Keratinocyte (primary cell): ENCODE measurements around the gene TCP11. TPM values are rescaled to one million over a fixed set of nuclear protein-coding genes. Genes with fewer than 3 reads are reported as not detected.

ENCODE experiments used
- DNase-seq: peaks from one replicate; pipeline ENCODE4 v3.0.0-alpha.2; 2011; ENCODE audit warnings: low read depth, missing footprints, low spot score
- FAIRE-seq: peaks from 2 replicates; lab custom pipeline; 2011; peaks lifted over from hg19 to GRCh38; lab: Jason Lieb, UNC
- H2AFZ ChIP-seq: 2 replicates; pipeline ENCODE4 v1.6.0; 2012; ENCODE audit warnings: low read length, control low read depth, inconsistent platforms; ENCODE audit not compliant: control insufficient read depth
- H3K27ac ChIP-seq: 2 replicates; pipeline ENCODE4 v1.5.1; 2011; ENCODE audit warnings: low read length; ENCODE audit not compliant: control insufficient read depth, insufficient read depth
- H3K27me3 ChIP-seq: 3 replicates; pipeline ENCODE4 v1.6.0; 2011; ENCODE audit warnings: low read length; ENCODE audit not compliant: control insufficient read depth, insufficient read depth; ENCODE audit errors: extremely low read depth
- H3K36me3 ChIP-seq, 2 experiments: 2 replicates in 1 of 2; 3 replicates in 1 of 2; pipeline ENCODE4 v1.5.1; 2011; ENCODE audit warnings: low read length in 2 of 2, mild to moderate bottlenecking in 1 of 2; ENCODE audit not compliant: control insufficient read depth in 2 of 2, insufficient read depth in 2 of 2; ENCODE audit errors: extremely low read depth in 1 of 2
- H3K4me1 ChIP-seq: 3 replicates; pipeline ENCODE4 v1.5.1; 2011; ENCODE audit warnings: low read length; ENCODE audit not compliant: control insufficient read depth, insufficient read depth; ENCODE audit errors: extremely low read depth
- H3K4me2 ChIP-seq: 3 replicates; pipeline ENCODE4 v1.6.0; 2011; ENCODE audit warnings: low read depth, low read length; ENCODE audit not compliant: control insufficient read depth, insufficient read depth; ENCODE audit errors: extremely low read depth
- H3K4me3 ChIP-seq, 3 experiments: fragments of 200-600 bp in 1 of 3; sonication (generic) in 1 of 3; 2 replicates in 2 of 3; 3 replicates in 1 of 3; pipeline ENCODE4 v1.5.1; 2011 to 2016; ENCODE audit warnings: low read length in 3 of 3, mild to moderate bottlenecking in 3 of 3, control low read depth in 2 of 3, inconsistent platforms in 1 of 3, low read depth in 1 of 3, mixed read lengths in 1 of 3, mixed run types in 1 of 3, moderate library complexity in 1 of 3; ENCODE audit not compliant: control insufficient read depth in 2 of 3, insufficient read depth in 2 of 3; ENCODE audit errors: extremely low read depth in 1 of 3
- H3K79me2 ChIP-seq: 2 replicates; pipeline ENCODE4 v1.6.0; 2012; ENCODE audit warnings: low read length; ENCODE audit not compliant: control insufficient read depth, insufficient read depth
- H3K9ac ChIP-seq: 3 replicates; pipeline ENCODE4 v1.6.0; 2011; ENCODE audit warnings: low read length; ENCODE audit not compliant: control insufficient read depth, insufficient read depth; ENCODE audit errors: extremely low read depth
- H3K9me1 ChIP-seq: 3 replicates; pipeline ENCODE4 v1.6.0; 2011; ENCODE audit warnings: low read length; ENCODE audit not compliant: control insufficient read depth, insufficient read depth; ENCODE audit errors: extremely low read depth
- H3K9me3 ChIP-seq: 2 replicates; pipeline ENCODE4 v1.5.1; 2012; ENCODE audit warnings: low read depth, low read length; ENCODE audit not compliant: control insufficient read depth
- H4K20me1 ChIP-seq: 3 replicates; pipeline ENCODE4 v1.6.0; 2011; ENCODE audit warnings: low read length; ENCODE audit not compliant: control insufficient read depth, insufficient read depth; ENCODE audit errors: extremely low read depth
- EZH2 ChIP-seq: IDR thresholded peaks from one replicate; pipeline ENCODE4 v1.6.1; 2012; ENCODE audit warnings: inconsistent platforms, mild to moderate bottlenecking, low read length, moderate library complexity
- dilution Hi-C: fragments of 300-500 bp; cut with MboI; formaldehyde crosslinking; loops from one replicate; pipeline ENCODE4 v1.7.0; 2020; ENCODE audit warnings: low sequenced_read_pairs; ENCODE audit not compliant: extremely low pct_ligation_motif_present
- polyA plus RNA-seq, 5 experiments: library from polyadenylated mRNA; depleted of rRNA in 3 of 5; stranded (reverse) in 3 of 5; stranded (forward) in 1 of 5; unstranded in 1 of 5; fragments of >200 nt; gene quantifications; 1 replicate in 1 of 5; 2 replicates in 3 of 5; 3 replicates in 1 of 5; pipeline versions ENCODE4 v1.2.1 to v1.2.3, GENCODE V29; 2011 to 2012; ENCODE audit warnings: missing spikeins in 2 of 5, low read depth in 1 of 5, low replicate concordance in 1 of 5
- small RNA-seq, 3 experiments: library from RNA; depleted of rRNA; stranded (forward); fragments of <200 nt; gene quantifications; one replicate each; pipeline ENCODE3, GENCODE V24; 2012; ENCODE audit warnings: low read depth in 3 of 3, low replicate concordance in 1 of 3; ENCODE audit not compliant: insufficient read length in 3 of 3
- TF ChIP-seq, protein P1 (sequence below), 3 experiments: IDR thresholded peaks in 1 of 3; conservative IDR thresholded peaks in 1 of 3; optimal IDR thresholded peaks in 1 of 3; 2 replicates in 2 of 3; 3 replicates in 1 of 3; pipeline versions ENCODE3 to v1.5.1; 2011; ENCODE audit warnings: low read length in 3 of 3, mild to moderate bottlenecking in 3 of 3, moderate library complexity in 2 of 3, control low read depth in 1 of 3, inconsistent platforms in 1 of 3; ENCODE audit not compliant: insufficient read depth in 2 of 3; ENCODE audit errors: extremely low read depth in 1 of 3

The TCP11 gene
- polyA plus RNA-seq, 1 donor (not counting 4 experiments of a cell fraction or from before 2014, with no cell fraction given): not detected

GRCh38 chr6:35068644-35069043, 72.5 kb downstream of the TCP11 start:
- Histone ChIP-seq H2AFZ (no peak overlapping the region), H3K9ac (no peak overlapping the region), H3K36me3 (peaks cover 5 to 7% of the 10 kb centered on the region in 2 experiments), H3K9me3 (no peaks in the 10 kb centered on the region), H3K9me1 (no peaks in the 10 kb centered on the region), H4K20me1 (no peaks in the 10 kb centered on the region), H3K27me3 (no peaks in the 10 kb centered on the region), H3K4me2 (no peak overlapping the region), H3K79me2 (no peaks in the 10 kb centered on the region), H3K4me1 (no peaks in the 10 kb centered on the region), H3K4me3 (no peak overlapping the region), H3K27ac (no peak overlapping the region)
- dilution Hi-C loops: no loop called here
- no peak for DNase-seq
- no peak for FAIRE-seq
- TF ChIP-seq, protein P1, sequence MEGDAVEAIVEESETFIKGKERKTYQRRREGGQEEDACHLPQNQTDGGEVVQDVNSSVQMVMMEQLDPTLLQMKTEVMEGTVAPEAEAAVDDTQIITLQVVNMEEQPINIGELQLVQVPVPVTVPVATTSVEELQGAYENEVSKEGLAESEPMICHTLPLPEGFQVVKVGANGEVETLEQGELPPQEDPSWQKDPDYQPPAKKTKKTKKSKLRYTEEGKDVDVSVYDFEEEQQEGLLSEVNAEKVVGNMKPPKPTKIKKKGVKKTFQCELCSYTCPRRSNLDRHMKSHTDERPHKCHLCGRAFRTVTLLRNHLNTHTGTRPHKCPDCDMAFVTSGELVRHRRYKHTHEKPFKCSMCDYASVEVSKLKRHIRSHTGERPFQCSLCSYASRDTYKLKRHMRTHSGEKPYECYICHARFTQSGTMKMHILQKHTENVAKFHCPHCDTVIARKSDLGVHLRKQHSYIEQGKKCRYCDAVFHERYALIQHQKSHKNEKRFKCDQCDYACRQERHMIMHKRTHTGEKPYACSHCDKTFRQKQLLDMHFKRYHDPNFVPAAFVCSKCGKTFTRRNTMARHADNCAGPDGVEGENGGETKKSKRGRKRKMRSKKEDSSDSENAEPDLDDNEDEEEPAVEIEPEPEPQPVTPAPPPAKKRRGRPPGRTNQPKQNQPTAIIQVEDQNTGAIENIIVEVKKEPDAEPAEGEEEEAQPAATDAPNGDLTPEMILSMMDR (optimal IDR thresholded peaks at IDR 0.05 in 1 of 3, IDR thresholded peaks at IDR 0.05 in 1 of 3, conservative IDR thresholded peaks at IDR 0.05 in 1 of 3; ENCODE audit: extremely low read depth in 1 of 3, insufficient read depth in 2 of 3, low read length in 3 of 3): no peak
- TF ChIP-seq EZH2: no peak

GRCh38 chr6:35068206-35068605, 72.9 kb downstream of the TCP11 start:
- no peaks in the 10 kb centered on the region for H4K20me1 ChIP-seq
- no peak overlapping the region for H3K4me2 ChIP-seq
- no peak overlapping the region for H3K9ac ChIP-seq
- no peak overlapping the region for H2AFZ ChIP-seq
- no peaks in the 10 kb centered on the region for H3K9me3 ChIP-seq
- DNase-seq (no peak), FAIRE-seq (no peak)
- no peaks in the 10 kb centered on the region for H3K79me2 ChIP-seq
- H3K27ac ChIP-seq: no peak overlapping the region
- TF ChIP-seq EZH2: no peak
- TF ChIP-seq, protein P1 (optimal IDR thresholded peaks at IDR 0.05 in 1 of 3, IDR thresholded peaks at IDR 0.05 in 1 of 3, conservative IDR thresholded peaks at IDR 0.05 in 1 of 3; ENCODE audit: extremely low read depth in 1 of 3, insufficient read depth in 2 of 3, low read length in 3 of 3): no peak
- H3K36me3 ChIP-seq: peaks cover 5 to 7% of the 10 kb centered on the region in 2 experiments
- dilution Hi-C loops: no loop called here
- no peaks in the 10 kb centered on the region for H3K9me1 ChIP-seq
- no peaks in the 10 kb centered on the region for H3K27me3 ChIP-seq
- H3K4me1 ChIP-seq: no peaks in the 10 kb centered on the region
- H3K4me3 ChIP-seq: no peak overlapping the region

Small RNA genes within 50 kb of the gene (small RNA-seq; reads per million reads assigned to genes)
- 0 reads per million in 3 experiments for gene AL138721.1

Other genes with a start within 250 kb of the TCP11 start
- 0.01 to 0.02 TPM in 2 of 3 replicates, not detected in the other for gene SCUBE3, start 72.6 kb upstream of the TCP11 start, polyA plus RNA-seq
- gene ZNF76, start 118.4 kb upstream of the TCP11 start, polyA plus RNA-seq: 7.2 to 11.5 TPM (median 7.6 TPM) in 3 replicates
- gene DEF6, start 156.5 kb upstream of the TCP11 start, polyA plus RNA-seq: 12.4 to 17.4 TPM (median 17.3 TPM) in 3 replicates
- gene PPARD, start 201.2 kb upstream of the TCP11 start, polyA plus RNA-seq: 15.1 to 24.4 TPM (median 20.6 TPM) in 3 replicates